Ecto neural progenitor cell (in vitro differentiated cells): ENCODE results near the gene ABL2.

Source experiments
- DNase-seq: peaks from one replicate; pipeline ENCODE4 v3.0.0-alpha.2; 2018; ENCODE audit warnings: low spot score

ABL2 gene

DNA sequence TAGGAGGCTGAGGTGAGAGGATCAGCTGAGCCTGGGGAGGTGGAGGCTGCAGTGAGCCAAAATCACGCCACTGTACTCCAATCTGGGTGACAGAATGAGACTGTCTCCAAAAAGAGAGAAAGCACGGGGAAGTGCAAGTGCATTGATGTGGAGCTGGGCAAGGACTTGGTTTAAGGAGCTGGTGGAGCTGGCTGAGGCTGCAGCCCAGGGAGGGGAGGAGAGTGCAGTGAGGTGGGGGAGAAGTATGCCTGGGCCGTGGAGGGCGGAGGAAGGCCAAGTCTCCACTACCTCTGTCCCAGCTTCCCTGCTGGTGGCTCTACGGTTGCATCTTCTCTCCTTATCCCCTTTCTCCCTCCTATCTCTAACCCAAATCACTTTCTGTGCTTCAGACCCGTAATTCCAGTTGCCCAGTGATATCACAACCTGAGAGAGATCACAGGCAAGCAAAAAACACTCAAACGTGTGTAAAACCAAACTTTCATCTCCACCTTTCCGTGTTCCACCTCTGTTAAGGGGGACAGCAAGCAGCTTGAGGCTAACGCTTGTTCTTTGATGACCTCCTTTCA is 136.5 kb downstream of the ABL2 start:
- no peak for DNase-seq

GRCh38 chr1:179091691-179092165 is 137.7 kb downstream of the ABL2 start:
- no peak for DNase-seq

GRCh38 chr1:179090923-179091322 is 138.6 kb downstream of the ABL2 start:
- DNase-seq, result no peak

DNA sequence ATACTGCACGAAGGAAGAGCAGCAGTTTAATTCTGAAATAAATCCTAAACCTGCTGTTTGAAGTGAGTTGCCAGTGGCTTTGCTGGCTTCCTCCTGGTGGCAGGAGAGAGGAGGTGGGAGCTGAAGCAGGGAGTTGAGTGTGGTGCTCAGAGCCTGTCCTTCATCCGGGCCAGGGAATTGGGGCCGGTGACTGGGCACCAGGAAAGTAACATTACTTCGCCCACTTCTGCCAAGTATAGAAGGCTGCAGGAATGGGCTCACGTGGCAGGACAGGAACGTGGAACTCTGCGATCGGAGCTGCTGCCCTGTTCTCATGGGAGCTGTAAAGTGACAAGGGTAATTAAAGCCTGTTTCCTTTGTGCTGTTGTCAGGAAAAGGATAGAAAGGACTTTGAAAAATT is 139.0 kb downstream of the ABL2 start:
- DNase-seq, result no peak

GRCh38 chr1:179089827-179090482 is 139.5 kb downstream of the ABL2 start:
- DNase-seq, result no peak

GRCh38 chr1:179087665-179088064 is 141.8 kb downstream of the ABL2 start:
- DNase-seq, result peak; percentile 52

- no peak for DNase-seq
Observed at GRCh38 chr1:179083533-179083932, 145.9 kb downstream of the ABL2 start.

GRCh38 chr1:179082999-179083335 is 146.5 kb downstream of the ABL2 start:
- no peak for DNase-seq

DNA sequence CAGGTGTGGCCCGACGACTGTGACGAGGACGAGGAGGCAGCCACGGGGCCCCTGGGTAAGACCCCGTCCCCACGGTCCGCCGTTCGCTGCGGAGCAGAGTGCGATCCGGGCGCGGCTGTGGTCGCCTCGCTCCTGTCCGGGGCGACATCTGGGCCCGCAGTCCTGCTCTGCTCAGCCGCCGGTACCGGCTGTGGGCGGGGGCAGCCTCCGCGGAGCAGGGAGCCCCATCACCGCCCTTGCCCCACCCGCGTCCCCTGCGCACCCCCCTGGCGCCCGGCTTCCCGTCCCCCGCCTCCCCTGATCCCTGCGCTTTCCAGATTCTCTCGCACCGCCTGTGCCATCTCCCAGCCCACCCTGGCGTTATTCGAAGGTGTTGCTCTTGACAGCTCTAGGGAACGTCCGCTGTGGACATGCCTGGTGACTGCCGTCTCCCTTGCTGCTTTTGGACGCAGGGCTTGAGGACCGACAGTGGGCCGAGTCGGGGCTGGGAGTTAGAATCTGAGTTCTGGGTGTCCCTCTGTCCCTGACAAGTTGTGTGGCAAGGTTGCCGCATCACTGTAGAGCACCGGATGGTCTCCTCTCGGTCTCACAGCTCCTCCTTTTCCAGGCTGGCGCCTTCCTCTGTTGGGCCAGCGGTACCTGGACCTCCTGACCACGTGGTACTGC is 147.0 kb downstream of the ABL2 start:
- peak; percentile 76 for DNase-seq

GRCh38 chr1:179081687-179082332 is 147.7 kb downstream of the ABL2 start, which contains the start of gene TOR3A:
TOR3A (plus strand) TSS chr1:179082070; CDS start chr1:179082129, 59 bp downstream.
- peak; percentile 96 for DNase-seq

GRCh38 chr1:179080866-179081686 is 148.4 kb downstream of the ABL2 start:
- no peak for DNase-seq

GRCh38 chr1:179079113-179079761 is 150.2 kb downstream of the ABL2 start:
- peak; percentile 52 for DNase-seq

- no peak for DNase-seq
Observed at GRCh38 chr1:179077396-179077795, 152.1 kb downstream of the ABL2 start.

GRCh38 chr1:179066471-179066870 is 163.0 kb downstream of the ABL2 start:
- no peak for DNase-seq

DNA sequence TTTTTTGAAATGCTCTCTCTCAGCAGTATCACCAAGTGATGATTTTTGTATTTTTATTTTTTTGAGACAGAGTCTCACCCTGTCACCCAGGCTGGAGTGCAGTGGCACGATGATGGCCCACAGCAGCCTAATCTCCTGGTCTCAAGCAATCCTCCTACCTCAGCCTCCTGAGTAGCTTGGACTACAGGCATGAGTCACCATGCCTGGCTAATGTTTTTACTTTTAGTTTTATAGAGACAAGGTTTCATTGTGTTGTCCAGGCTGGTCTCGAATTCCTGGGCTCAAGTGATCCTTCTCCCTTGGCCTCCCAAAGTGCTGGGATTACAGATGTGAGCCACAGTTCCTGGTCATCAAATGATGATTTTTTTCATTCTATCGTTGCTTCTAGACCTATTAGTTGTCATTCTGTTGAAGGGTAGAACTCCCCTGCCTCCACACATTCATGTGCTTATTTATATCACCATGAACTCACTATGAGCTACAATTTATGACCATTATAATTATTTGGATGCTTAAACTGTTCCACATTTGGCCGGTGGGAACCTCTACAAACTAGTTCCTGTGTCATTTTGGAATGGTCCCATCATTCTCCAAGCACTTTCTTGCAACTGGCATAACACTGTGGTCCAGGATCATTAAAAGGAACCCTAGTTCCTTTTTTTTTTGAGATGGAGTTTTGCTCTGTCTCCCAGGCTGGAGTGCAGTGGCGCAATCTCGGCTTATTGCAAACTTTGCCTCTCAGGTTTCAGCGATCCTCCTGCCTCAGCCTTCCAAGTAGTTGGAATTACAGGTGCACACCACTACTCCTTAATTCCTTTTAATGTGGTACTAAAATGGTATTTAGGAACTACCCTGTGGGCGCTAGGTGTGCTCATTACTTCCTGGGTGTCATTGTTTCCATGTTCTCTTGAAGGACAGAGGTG is 167.9 kb downstream of the ABL2 start:
- no peak for DNase-seq

GRCh38 chr1:179058487-179059483 is 170.7 kb downstream of the ABL2 start:
- no peak for DNase-seq

GRCh38 chr1:179055937-179056336 is 173.5 kb downstream of the ABL2 start:
- no peak for DNase-seq

GRCh38 chr1:179053486-179053885 is 176.0 kb downstream of the ABL2 start:
- no peak for DNase-seq

- DNase-seq, result no peak
Observed at GRCh38 chr1:179052776-179053175, 176.7 kb downstream of the ABL2 start.
